DOHH2 (cell line): ENCODE measurements around the gene VLDLR.

Experiments
- H3F3A ChIP-seq: fragments of 200-600 bp; sonication (generic), shearing (Covaris generic); 2 replicates; pipeline ENCODE4 v1.6.0; 2016; ENCODE audit warnings: antibody characterized with exemption, mild to moderate bottlenecking; ENCODE audit not compliant: control insufficient read depth, insufficient read depth
- H3K27ac ChIP-seq: fragments of 200-600 bp; sonication (generic); 2 replicates; pipeline ENCODE4 v1.5.1; 2014; ENCODE audit warnings: low read depth, mild to moderate bottlenecking, low read length, moderate library complexity
- H3K27me3 ChIP-seq: fragments of 200-600 bp; sonication (generic); 2 replicates; pipeline ENCODE4 v1.6.1; 2014; ENCODE audit warnings: mild to moderate bottlenecking, low read length, mixed read lengths; ENCODE audit not compliant: control insufficient read depth
- H3K36me3 ChIP-seq: fragments of 200-600 bp; sonication (generic); 2 replicates; pipeline ENCODE4 v1.6.1; 2014; ENCODE audit warnings: mild to moderate bottlenecking, low read length, moderate library complexity, mixed read lengths; ENCODE audit not compliant: control insufficient read depth
- H3K4me1 ChIP-seq: fragments of 200-600 bp; sonication (generic); 2 replicates; pipeline ENCODE4 v1.6.1; 2014; ENCODE audit warnings: mild to moderate bottlenecking, low read length, mixed read lengths; ENCODE audit not compliant: control insufficient read depth
- H3K4me2 ChIP-seq: fragments of 200-600 bp; sonication (generic); 2 replicates; pipeline ENCODE4 v1.6.0; 2014; ENCODE audit warnings: mild to moderate bottlenecking, low read length, moderate library complexity
- H3K4me3 ChIP-seq: fragments of 200-600 bp; sonication (generic); 2 replicates; pipeline ENCODE4 v1.5.1; 2014; ENCODE audit warnings: mild to moderate bottlenecking, low read length, mixed read lengths
- H3K79me2 ChIP-seq: fragments of 200-600 bp; sonication (generic); 2 replicates; pipeline ENCODE4 v1.6.1; 2014; ENCODE audit warnings: mild to moderate bottlenecking, low read length, mixed read lengths; ENCODE audit not compliant: control insufficient read depth
- H3K9me2 ChIP-seq: fragments of 200-600 bp; sonication (generic); replicated peaks from 2 replicates; pipeline ENCODE4 v1.6.1; 2014; ENCODE audit warnings: mild to moderate bottlenecking, low read length, mixed read lengths; ENCODE audit not compliant: control insufficient read depth
- H3K9me3 ChIP-seq: fragments of 200-600 bp; sonication (generic); 2 replicates; pipeline ENCODE4 v1.6.1; 2014; ENCODE audit warnings: antibody characterized with exemption, low read length, mixed read lengths; ENCODE audit not compliant: control insufficient read depth, insufficient read depth
- H4K20me1 ChIP-seq: fragments of 200-600 bp; sonication (generic); 2 replicates; pipeline ENCODE4 v1.6.0; 2014; ENCODE audit warnings: low read depth, mild to moderate bottlenecking, antibody characterized with exemption, low read length, moderate library complexity; ENCODE audit not compliant: control insufficient read depth, insufficient read depth
- EZH2phosphoT487 ChIP-seq: fragments of 200-600 bp; sonication (generic); IDR thresholded peaks from 2 replicates; pipeline ENCODE4 v1.6.1; 2017; ENCODE audit warnings: borderline replicate concordance, mild to moderate bottlenecking, antibody characterized with exemption, low read length, moderate library complexity, mixed read lengths
- TF ChIP-seq, protein P1 (sequence below): fragments of 200-600 bp; sonication (generic); IDR thresholded peaks from one replicate; pipeline ENCODE4 v1.5.1; 2014; ENCODE audit warnings: antibody characterized with exemption, mild to moderate bottlenecking, low read depth, low read length; ENCODE audit not compliant: poor library complexity, severe bottlenecking

Gene VLDLR

DNA sequence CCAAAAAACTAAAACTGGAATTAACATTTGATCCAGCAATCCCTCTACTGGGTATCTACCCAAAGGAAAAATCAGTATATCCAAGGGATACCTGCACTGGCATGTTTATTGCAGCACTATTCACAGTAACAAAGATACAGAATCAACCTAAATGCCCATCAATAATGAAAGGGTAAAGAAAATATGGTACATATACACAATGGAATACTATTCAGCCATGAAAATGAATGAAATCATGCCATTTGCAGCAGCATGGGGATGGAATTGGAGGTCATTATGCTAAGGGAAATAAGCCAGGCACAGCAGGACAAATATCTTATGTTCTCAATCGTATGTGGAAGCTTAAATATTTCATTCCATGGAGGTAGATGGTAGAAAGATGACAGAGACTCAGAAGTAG lies 9.7 kb downstream of the VLDLR start:
- H3K4me1 ChIP-seq, result no peaks in the 10 kb centered on the region
- H4K20me1 ChIP-seq, result no peaks in the 10 kb centered on the region
- H3K36me3 ChIP-seq, result no peaks in the 10 kb centered on the region
- H3K27ac ChIP-seq, result no peak overlapping the region
- H3K4me2 ChIP-seq, result no peak overlapping the region
- no peaks in the 10 kb centered on the region for H3F3A ChIP-seq
- TF ChIP-seq, protein P1, sequence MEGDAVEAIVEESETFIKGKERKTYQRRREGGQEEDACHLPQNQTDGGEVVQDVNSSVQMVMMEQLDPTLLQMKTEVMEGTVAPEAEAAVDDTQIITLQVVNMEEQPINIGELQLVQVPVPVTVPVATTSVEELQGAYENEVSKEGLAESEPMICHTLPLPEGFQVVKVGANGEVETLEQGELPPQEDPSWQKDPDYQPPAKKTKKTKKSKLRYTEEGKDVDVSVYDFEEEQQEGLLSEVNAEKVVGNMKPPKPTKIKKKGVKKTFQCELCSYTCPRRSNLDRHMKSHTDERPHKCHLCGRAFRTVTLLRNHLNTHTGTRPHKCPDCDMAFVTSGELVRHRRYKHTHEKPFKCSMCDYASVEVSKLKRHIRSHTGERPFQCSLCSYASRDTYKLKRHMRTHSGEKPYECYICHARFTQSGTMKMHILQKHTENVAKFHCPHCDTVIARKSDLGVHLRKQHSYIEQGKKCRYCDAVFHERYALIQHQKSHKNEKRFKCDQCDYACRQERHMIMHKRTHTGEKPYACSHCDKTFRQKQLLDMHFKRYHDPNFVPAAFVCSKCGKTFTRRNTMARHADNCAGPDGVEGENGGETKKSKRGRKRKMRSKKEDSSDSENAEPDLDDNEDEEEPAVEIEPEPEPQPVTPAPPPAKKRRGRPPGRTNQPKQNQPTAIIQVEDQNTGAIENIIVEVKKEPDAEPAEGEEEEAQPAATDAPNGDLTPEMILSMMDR, result no peak
- TF ChIP-seq EZH2phosphoT487, result no peak
- no peak overlapping the region for H3K4me3 ChIP-seq
- H3K9me2 ChIP-seq, result no peaks in the 10 kb centered on the region
- H3K9me3 ChIP-seq, result no peaks in the 10 kb centered on the region
- no peaks in the 10 kb centered on the region for H3K79me2 ChIP-seq
- H3K27me3 ChIP-seq, result no peaks in the 10 kb centered on the region

DNA sequence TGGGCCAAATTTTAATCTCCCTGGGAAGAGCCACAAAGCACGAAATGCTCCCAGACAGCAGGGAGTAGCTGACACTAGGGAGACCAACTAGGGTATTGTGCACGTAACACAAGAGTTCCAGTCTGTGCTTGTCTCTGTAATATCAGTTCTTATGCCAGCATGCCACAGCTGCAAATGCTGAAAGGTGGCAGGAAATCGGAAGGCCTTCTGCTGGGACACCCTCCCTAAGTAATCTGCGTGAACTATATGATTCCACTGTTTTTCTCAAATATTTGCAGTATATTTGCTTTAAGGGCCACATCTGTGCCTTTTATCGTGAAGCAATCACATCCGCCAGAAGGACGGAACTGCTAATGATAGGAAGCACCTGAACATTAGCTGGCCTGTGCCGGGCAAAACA lies 12.6 kb downstream of the VLDLR start:
- Histone ChIP-seq H3K4me2 (no peak overlapping the region), H3K4me1 (no peaks in the 10 kb centered on the region), H3K36me3 (no peaks in the 10 kb centered on the region), H3K27ac (no peak overlapping the region), H4K20me1 (no peaks in the 10 kb centered on the region), H3F3A (no peaks in the 10 kb centered on the region), H3K4me3 (no peak overlapping the region), H3K79me2 (no peaks in the 10 kb centered on the region), H3K9me3 (no peaks in the 10 kb centered on the region), H3K9me2 (no peaks in the 10 kb centered on the region), H3K27me3 (no peaks in the 10 kb centered on the region)
- TF ChIP-seq, protein P1, result no peak
- no peak for TF ChIP-seq EZH2phosphoT487

DNA sequence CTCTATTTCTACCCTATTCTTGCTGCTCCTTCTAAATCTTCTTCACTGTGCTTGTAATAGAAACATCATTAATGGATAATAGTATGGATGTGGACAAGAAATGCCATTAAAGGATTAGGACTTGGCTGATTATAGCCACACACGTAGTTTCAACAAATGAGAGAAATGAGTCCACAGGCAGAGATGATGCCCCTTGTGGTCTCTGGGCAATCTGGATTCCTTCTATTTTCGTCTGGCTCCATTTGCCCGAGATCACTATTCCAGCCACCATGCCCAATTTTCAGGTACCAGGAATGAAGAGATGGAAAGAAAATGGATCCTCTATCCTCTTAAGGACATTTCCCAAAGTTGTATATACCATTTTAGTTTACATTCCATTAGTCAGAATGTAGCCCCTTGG lies 13.2 kb downstream of the VLDLR start:
- Histone ChIP-seq H3K4me2 (no peak overlapping the region), H3F3A (no peaks in the 10 kb centered on the region), H3K4me1 (no peaks in the 10 kb centered on the region), H3K4me3 (no peak overlapping the region), H3K79me2 (no peaks in the 10 kb centered on the region), H3K9me2 (no peaks in the 10 kb centered on the region), H3K36me3 (no peaks in the 10 kb centered on the region), H3K27me3 (no peaks in the 10 kb centered on the region), H4K20me1 (no peaks in the 10 kb centered on the region), H3K9me3 (no peaks in the 10 kb centered on the region), H3K27ac (no peak overlapping the region)
- TF ChIP-seq, protein P1, result no peak
- no peak for TF ChIP-seq EZH2phosphoT487

DNA sequence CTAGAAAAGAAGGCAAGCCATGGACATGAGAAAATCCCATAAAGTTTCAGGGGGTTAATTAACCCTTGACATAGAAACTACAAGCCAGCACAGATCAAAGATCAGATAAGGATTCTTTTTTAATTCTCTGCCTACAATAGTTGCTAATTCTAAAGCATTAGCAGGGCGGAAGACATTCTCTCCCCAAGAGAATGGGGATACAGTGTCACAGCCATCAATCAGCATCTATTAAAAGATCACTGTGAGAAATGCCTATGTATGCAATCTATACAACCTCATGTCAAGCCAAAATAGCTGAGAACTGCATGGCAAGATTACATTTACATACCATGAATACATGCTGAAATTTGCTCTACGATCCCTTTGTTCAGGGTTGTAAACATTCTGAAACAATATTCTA lies 14.3 kb downstream of the VLDLR start:
- H3K79me2 ChIP-seq, result no peaks in the 10 kb centered on the region
- H4K20me1 ChIP-seq, result no peaks in the 10 kb centered on the region
- TF ChIP-seq, protein P1, result no peak
- no peak for TF ChIP-seq EZH2phosphoT487
- no peaks in the 10 kb centered on the region for H3K9me3 ChIP-seq
- no peaks in the 10 kb centered on the region for H3F3A ChIP-seq
- H3K27me3 ChIP-seq, result no peaks in the 10 kb centered on the region
- H3K27ac ChIP-seq, result no peak overlapping the region
- H3K4me2 ChIP-seq, result no peak overlapping the region
- no peaks in the 10 kb centered on the region for H3K9me2 ChIP-seq
- no peaks in the 10 kb centered on the region for H3K4me1 ChIP-seq
- no peaks in the 10 kb centered on the region for H3K36me3 ChIP-seq
- H3K4me3 ChIP-seq, result no peak overlapping the region
